ENCODE results near the gene FAM149A. TPM values are rescaled to one million over a fixed set of nuclear protein-coding genes. Genes with fewer than 3 reads are reported as not detected.

The FAM149A gene
- total and polyA plus RNA-seq, 10 of the 15 experiments (the other 5 are each of a cell fraction or from before 2014, with no cell fraction given), result 0.38 to 1.9 (median 0.99) TPM

- intact Hi-C loops (cut with micrococcal nuclease; ENCODE audit: unreplicated experiment) (no loop called here), in situ Hi-C loops (cut with MboI) (no loop called here)
- peaks cover 2 to 10% of the 10 kb centered on the region in 2 experiments for H3K27me3 ChIP-seq (replicated peaks in 1 of 2; ENCODE audit: control insufficient read depth in 2 of 2, insufficient read depth in 2 of 2, low read length in 1 of 2)
- no peaks in the 10 kb centered on the region for H3K79me2 ChIP-seq (ENCODE audit: control insufficient read depth, insufficient read depth, low read length)
- CTCF ChIA-PET, result no interaction called here
- H2AFZ ChIP-seq (ENCODE audit: control insufficient read depth, low read depth, low read length), result no peak overlapping the region
- DNase-seq (ENCODE audit: low read depth, low spot score) (no peak), FAIRE-seq (no peak), ATAC-seq (no peak)
- TF ChIP-seq NFXL1 (IDR thresholded peaks at IDR 0.05; ENCODE audit: borderline replicate concordance), result no peak
- peak; percentile 39 for TF ChIP-seq SUZ12 (IDR thresholded peaks at IDR 0.05; ENCODE audit: unreplicated experiment)
- peaks cover 3% of the 10 kb centered on the region; the same call in 1 of the 2 replicates for H3K4me1 ChIP-seq (ENCODE audit: control insufficient read depth, insufficient read depth, low read length)
- POLR2A ChIA-PET, result no interaction called here
- H3K9ac ChIP-seq (ENCODE audit: control insufficient read depth, insufficient read depth, low read length), result no peak overlapping the region
- no TSS peak for BruUV-seq (replicated peaks)
- no peak overlapping the region for H3K4me3 ChIP-seq
- no peak overlapping the region for H3K27ac ChIP-seq (ENCODE audit: control insufficient read depth, insufficient read depth)
- WGBS (ENCODE audit: insufficient coverage, insufficient replicate concordance, low lambda C conversion rate, missing lambda C conversion rate), result 2% methylated on average over 55 of the region's 83 CpGs
- RAD21 ChIA-PET (ENCODE audit: unreplicated experiment), result no interaction called here
- no peaks in the 10 kb centered on the region for H3K36me3 ChIP-seq (ENCODE audit: control insufficient read depth in 2 of 2, insufficient read depth in 2 of 2, low read length in 1 of 2)
- H3K4me2 ChIP-seq (ENCODE audit: control insufficient read depth, insufficient read depth), result no peak overlapping the region; the same call in 1 of the 2 replicates
- H4K20me1 ChIP-seq (ENCODE audit: control insufficient read depth, insufficient read depth), result no peaks in the 10 kb centered on the region; the same call in 1 of the 2 replicates
- SMC1A ChIA-PET (ENCODE audit: uncharacterized antibody, unreplicated experiment), result no interaction called here
- no peaks in the 10 kb centered on the region for H3K9me3 ChIP-seq (replicated peaks; ENCODE audit: control insufficient read depth, insufficient read depth, low read length)
Measured at GRCh38 chr4:186104890-186105646, 564 bp downstream of the FAM149A start.

DNA sequence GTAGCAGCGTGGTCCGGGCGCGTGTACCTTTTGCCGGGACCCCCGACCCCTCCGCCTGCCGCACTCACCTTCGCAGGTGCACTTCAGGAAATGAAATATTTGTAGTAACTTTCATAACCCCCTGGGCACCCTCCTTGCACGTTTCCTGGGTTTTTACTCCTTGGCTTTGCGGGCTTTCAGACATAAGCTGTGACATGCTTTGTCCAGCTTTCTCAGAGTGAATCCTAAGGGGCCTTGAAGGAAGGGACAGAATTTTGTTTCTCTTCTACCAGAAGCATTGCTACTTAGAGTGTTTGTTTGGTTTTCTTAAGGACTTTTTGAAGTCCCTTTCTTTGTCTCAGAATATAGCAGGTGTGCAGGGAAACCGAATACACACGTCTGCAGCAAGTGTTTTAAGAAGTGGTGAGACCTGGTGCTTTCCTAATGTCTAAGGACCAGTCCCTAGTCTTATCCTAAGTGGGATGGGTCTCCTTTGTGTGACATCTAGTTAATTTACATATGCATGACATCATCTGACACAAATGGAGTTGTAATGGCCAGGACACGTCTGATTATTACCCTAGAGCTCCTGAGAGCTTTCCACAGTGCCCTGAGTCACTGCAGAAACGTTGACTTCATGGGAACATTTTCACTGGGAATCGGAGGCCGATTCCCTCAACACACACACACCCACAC is 1.3 kb downstream of the FAM149A start:
- ChIA-PET POLR2A (no interaction called here), SMC1A (ENCODE audit: uncharacterized antibody, unreplicated experiment) (no interaction called here), RAD21 (ENCODE audit: unreplicated experiment) (no interaction called here), CTCF (no interaction called here)
- no peak for DNase-seq (ENCODE audit: low read depth, low spot score)
- H3K27me3 ChIP-seq (replicated peaks in 1 of 2; ENCODE audit: control insufficient read depth in 2 of 2, insufficient read depth in 2 of 2, low read length in 1 of 2), result peaks cover 2 to 10% of the 10 kb centered on the region in 2 experiments
- TF ChIP-seq SIN3A (IDR thresholded peaks at IDR 0.05; ENCODE audit: low read depth, low read length), result no peak
- TF ChIP-seq EZH2 (IDR thresholded peaks at IDR 0.05; ENCODE audit: borderline replicate concordance, control insufficient read depth, low read depth, low read length), result 0 out of 2 replicates have a peak, but pooled peaks have one; percentile 40
- H3K4me2 ChIP-seq (ENCODE audit: control insufficient read depth, insufficient read depth), result no peak overlapping the region; the same call in 1 of the 2 replicates
- WGBS (ENCODE audit: insufficient coverage, insufficient replicate concordance, low lambda C conversion rate, missing lambda C conversion rate), result 11% methylated on average over 17 of the region's 17 CpGs
- no peaks in the 10 kb centered on the region for H3K9me3 ChIP-seq (replicated peaks; ENCODE audit: control insufficient read depth, insufficient read depth, low read length)
- peak; percentile 80 for FAIRE-seq
- no peak overlapping the region for H3K9ac ChIP-seq (ENCODE audit: control insufficient read depth, insufficient read depth, low read length)
- no TSS peak for BruUV-seq (replicated peaks)
- intact Hi-C loops (cut with micrococcal nuclease; ENCODE audit: unreplicated experiment) (no loop called here), in situ Hi-C loops (cut with MboI) (no loop called here)
- H3K4me3 ChIP-seq, result no peak overlapping the region
- H4K20me1 ChIP-seq (ENCODE audit: control insufficient read depth, insufficient read depth), result no peaks in the 10 kb centered on the region; the same call in 1 of the 2 replicates
- no peaks in the 10 kb centered on the region for H3K79me2 ChIP-seq (ENCODE audit: control insufficient read depth, insufficient read depth, low read length)
- no peaks in the 10 kb centered on the region for H3K36me3 ChIP-seq (ENCODE audit: control insufficient read depth in 2 of 2, insufficient read depth in 2 of 2, low read length in 1 of 2)
- H3K4me1 ChIP-seq (ENCODE audit: control insufficient read depth, insufficient read depth, low read length), result peaks cover 3% of the 10 kb centered on the region; the same call in 1 of the 2 replicates
- H2AFZ ChIP-seq (ENCODE audit: control insufficient read depth, low read depth, low read length), result 0 out of 2 replicates have a peak overlapping the region, but pooled peaks have one; percentile 23
- no peak for ATAC-seq
- no peak overlapping the region for H3K27ac ChIP-seq (ENCODE audit: control insufficient read depth, insufficient read depth)

Measured in GM12878 (cell line).